ENCODE results near the gene CHRNB4.
"Not testable (repeated sequence)": the region's sequence is repeated elsewhere in the genome, so short reads cannot be mapped to it uniquely, and the experiment has no call there.

Gene CHRNB4, protein sequence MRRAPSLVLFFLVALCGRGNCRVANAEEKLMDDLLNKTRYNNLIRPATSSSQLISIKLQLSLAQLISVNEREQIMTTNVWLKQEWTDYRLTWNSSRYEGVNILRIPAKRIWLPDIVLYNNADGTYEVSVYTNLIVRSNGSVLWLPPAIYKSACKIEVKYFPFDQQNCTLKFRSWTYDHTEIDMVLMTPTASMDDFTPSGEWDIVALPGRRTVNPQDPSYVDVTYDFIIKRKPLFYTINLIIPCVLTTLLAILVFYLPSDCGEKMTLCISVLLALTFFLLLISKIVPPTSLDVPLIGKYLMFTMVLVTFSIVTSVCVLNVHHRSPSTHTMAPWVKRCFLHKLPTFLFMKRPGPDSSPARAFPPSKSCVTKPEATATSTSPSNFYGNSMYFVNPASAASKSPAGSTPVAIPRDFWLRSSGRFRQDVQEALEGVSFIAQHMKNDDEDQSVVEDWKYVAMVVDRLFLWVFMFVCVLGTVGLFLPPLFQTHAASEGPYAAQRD

DNA sequence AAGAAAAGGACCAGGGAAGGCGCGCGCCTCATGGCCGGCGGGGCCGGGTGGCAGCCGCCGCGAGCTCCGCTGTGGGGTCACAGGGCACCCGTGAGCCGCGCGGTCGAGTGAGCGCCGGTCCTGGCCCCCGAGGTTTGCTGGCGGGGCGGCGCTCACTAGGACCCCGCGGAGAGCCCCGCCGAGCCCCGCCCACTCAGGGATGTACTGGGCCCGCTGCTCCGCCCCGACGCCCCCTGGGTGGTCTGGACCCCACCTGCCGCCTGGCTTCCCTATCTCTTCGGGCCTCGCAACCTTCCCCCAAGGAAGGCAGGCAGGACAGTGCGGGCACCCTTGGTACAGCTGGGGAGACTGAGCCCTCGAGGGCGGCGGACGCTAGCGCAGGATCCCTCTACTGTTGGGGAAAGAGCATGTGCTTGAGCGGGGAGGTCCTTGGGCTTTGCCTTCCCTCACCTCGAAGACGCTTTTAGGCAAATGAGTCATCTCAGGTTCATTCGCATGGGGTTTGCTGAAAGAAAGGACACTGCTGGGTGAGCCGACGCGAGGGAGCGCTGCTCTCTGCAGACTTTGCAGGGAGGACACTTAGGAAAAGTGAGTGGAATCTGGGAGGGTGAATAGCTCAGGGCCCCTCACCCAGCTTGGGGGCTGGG lies at the start of gene CHRNB4:
TSS of gene CHRNB4 (minus strand) at position 109 of the 647 bp plus-strand sequence. CDS start at position 32, 77 bp downstream.
- TF ChIP-seq, protein P1, sequence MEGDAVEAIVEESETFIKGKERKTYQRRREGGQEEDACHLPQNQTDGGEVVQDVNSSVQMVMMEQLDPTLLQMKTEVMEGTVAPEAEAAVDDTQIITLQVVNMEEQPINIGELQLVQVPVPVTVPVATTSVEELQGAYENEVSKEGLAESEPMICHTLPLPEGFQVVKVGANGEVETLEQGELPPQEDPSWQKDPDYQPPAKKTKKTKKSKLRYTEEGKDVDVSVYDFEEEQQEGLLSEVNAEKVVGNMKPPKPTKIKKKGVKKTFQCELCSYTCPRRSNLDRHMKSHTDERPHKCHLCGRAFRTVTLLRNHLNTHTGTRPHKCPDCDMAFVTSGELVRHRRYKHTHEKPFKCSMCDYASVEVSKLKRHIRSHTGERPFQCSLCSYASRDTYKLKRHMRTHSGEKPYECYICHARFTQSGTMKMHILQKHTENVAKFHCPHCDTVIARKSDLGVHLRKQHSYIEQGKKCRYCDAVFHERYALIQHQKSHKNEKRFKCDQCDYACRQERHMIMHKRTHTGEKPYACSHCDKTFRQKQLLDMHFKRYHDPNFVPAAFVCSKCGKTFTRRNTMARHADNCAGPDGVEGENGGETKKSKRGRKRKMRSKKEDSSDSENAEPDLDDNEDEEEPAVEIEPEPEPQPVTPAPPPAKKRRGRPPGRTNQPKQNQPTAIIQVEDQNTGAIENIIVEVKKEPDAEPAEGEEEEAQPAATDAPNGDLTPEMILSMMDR (IDR thresholded peaks at IDR 0.05; ENCODE audit: insufficient read depth, missing control alignments): no peak
- no peak for DNase-seq (ENCODE audit: insufficient read length, low spot score)
- FAIRE-seq: no peak

DNA sequence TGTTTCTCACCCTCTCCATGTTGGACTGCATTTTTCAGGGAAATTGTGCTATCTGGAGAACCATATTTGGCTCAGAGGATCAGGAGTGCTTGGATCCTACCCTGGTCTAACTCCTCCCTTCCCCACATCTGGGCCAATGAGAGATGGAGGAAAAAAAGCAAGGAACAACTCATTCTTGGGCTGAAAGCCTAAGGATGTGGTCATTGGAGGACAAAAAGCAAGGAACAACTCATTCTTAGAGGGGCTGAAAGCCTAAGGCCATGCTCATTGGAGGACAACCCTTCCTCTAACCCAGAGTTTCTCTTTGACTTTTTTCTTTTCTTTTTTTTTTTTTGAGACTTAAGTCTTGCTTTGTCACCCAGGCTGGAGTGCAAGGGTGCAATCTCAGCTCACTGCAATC lies 48.6 kb upstream of the CHRNB4 start:
- TF ChIP-seq, protein P1 (IDR thresholded peaks at IDR 0.05; ENCODE audit: insufficient read depth, missing control alignments): no peak
- no peak for FAIRE-seq
- DNase-seq (ENCODE audit: insufficient read length, low spot score): no peak

DNA sequence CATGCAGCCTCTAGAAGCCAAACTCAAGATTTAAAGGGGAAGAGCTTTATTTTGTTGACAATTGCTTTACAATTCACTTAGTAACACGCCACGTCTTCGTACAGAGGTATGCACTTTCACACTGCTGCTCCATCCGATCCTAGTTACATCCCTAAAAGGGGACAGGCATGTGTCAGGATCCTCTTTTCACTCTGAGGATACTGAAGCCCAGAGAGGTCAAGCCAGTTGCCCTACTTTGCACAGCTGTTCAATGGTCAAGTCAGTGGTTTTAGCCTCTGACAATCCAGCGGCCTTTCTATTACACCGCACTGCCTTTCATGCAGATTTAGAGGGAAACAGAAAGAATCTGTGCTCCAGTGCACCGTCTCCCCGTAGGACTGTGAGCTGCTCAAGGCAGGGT lies 44.9 kb upstream of the CHRNB4 start:
- FAIRE-seq (no peak), DNase-seq (ENCODE audit: insufficient read length, low spot score) (no peak)
- TF ChIP-seq, protein P1 (IDR thresholded peaks at IDR 0.05; ENCODE audit: insufficient read depth, missing control alignments): no peak

DNA sequence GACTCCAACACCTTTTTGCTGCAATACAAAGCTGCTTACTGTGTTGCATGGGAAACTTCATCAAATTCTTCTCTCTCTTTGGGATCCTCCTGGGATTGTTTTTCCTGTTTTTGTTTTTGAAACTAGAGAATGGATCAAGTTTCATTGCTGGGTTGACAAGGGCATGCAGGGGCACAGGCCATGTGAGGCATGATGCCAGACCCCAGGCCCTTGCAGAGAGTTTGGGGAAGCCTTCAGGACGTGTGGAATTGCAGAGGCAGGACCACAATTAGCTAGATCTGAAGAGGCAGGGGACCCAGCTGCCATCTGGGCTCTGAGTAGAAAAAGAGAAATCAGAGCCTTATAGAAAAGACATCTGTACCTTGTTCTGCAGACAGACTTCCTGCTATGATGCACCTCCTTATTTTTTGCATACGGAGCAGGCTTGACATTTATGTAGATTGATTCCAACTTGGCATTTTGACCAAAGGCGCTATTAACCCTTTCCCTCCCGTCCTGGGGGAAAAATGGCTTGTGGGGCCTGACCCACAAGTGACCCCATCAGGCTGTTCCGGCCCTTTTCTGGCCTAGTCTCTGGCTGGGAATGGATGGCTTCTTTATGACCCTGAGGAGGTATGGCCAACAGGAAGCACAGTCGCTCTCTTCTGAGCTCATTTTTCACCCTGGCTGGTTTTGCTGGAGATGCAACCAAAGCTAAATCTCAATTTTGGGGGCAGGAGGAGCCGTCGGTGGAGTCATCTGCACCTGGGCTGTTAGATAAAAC lies 44.3 kb upstream of the CHRNB4 start:
- TF ChIP-seq, protein P1 (IDR thresholded peaks at IDR 0.05; ENCODE audit: insufficient read depth, missing control alignments): no peak
- FAIRE-seq (no peak), DNase-seq (ENCODE audit: insufficient read length, low spot score) (no peak)

DNA sequence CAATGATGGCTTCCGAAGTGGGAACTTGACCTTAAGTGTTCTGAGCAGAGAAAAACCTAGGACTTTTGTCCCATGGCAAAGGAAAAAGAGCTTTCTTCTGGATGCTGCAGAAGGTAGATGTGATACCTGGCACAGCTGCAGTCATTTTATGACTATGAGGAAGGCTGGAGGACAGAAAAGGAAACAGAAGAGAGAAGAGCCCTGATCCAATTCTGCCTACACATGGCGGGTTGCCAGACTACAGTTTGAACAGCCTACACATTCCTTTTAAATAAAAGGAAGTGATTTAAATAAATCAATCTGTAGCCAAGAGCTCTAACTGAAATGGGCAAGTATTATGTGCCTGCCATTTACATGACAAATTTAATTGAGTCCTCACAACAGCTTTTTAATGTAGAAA lies 43.6 kb upstream of the CHRNB4 start:
- TF ChIP-seq, protein P1 (IDR thresholded peaks at IDR 0.05; ENCODE audit: insufficient read depth, missing control alignments): no peak
- no peak for DNase-seq (ENCODE audit: insufficient read length, low spot score)
- no peak for FAIRE-seq

DNA sequence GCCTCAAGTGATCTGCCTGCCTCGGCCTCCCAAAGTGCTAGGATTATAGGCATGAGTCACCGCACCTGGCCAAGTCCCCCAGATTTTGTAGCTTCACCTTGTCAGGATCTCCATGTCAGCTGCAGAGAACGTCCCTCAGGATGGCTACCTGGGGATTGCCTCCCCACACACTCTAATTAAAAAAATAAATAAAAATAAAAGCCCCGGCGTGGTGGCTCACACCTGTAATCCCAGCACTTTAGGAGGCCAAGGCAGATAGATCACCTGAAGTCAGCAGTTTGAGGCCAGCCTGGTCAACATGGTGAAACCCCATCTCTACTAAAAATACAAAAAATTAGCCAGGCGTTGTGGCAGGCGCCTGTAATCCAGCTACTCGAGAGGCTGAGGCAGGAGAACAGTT lies 42.6 kb upstream of the CHRNB4 start:
- FAIRE-seq; DNase-seq (ENCODE audit: insufficient read length, low spot score): not testable (repeated sequence)

DNA sequence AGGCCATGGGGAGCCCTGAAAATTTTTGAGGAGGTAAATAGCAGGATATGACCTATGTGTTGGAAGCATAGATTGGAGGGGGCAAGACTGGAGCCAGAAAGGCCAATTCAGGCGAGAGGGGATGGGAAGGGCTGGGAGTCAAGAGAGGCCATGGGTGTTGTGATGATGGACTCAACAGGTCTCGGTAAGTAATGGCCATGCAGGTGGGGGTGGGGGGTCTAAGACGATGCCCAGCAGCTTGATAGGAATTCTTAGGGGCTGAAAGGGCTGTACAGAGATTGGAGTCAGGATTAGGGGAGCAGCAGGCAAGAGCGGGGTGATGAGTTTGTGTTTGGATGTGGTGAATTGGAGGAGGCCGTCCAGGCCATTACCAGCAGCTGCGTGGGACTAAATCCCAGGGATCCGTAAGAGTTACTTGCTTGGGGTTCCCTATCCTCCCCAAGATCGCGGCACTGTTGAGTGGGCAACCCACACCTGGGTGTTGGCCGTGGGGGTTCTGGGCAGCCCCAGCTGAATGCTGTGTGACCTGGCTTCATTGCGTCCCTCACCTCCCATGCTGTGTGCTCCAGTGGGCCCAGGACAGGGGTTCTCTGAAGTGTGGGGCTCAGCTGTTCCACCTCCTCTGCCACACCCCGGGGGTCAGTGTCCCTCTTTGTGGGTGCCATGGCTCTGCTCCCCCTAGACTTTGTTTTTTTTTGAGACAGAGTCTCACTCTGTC lies 41.8 kb upstream of the CHRNB4 start:
- DNase-seq (ENCODE audit: insufficient read length, low spot score) (no peak), FAIRE-seq (no peak)
- TF ChIP-seq, protein P1 (IDR thresholded peaks at IDR 0.05; ENCODE audit: insufficient read depth, missing control alignments): no peak
